Activated CD4-positive, alpha-beta T cell treated with anti-CD3 and anti-CD28 coated beads, Interleukin-10, Interleukin-2, amounts not matched to agents 100 ng/mL and 50 ng/mL, durations not matched to agents 16 hours and 8 hours (primary cell): ENCODE data around the gene CBX2.
A peak's percentile ranks its signal among the peaks of the same experiment; 100 is the strongest.

Source experiments
- DNase-seq: peaks from one replicate; pipeline ENCODE4 v3.0.0-alpha.2; 2020

The CBX2 gene

GRCh38 chr17:79777894-79778503, at the start of gene CBX2:
CBX2 (plus strand) TSS chr17:79778148; CDS start chr17:79778236, 88 bp downstream.
- peak; percentile 81 for DNase-seq

DNA sequence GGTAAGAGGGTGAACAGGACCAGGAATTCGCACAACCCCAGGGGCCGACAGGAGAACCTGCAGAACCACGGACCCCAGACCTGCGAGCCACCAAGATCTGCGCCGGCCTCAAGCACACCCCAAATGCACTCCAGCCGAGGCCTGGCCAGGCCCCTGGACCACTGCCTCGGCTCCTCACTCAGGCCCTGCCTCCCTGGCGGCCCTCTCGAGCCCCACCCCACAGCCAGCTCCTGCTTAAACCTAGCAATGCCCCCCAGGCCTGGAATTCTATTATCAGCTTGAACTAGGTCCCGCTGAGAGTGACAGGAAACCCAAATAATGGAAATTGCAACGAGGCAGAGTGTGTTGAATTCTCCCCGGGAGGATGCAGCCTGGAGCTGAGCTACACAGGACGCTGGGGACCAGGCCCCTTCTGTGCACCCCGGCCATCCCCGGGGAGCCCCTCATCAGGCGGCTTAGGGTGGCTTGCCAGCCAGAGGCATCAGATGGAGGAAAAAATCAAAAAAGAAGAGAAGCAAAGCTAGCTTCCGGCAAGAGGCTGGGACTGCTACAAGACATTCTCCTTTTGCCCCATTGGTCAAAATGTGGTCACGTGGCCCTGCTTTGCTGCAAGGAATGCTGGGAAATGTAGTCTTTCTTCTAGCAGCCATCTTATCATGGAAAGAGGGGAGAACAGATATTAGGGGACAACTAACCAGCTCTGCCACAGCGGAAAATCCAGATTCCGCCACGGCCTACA, 49.6 kb upstream of the CBX2 start:
- peak; percentile 92 for DNase-seq

GRCh38 chr17:79728908-79729471, 49.0 kb upstream of the CBX2 start:
- no peak for DNase-seq

DNA sequence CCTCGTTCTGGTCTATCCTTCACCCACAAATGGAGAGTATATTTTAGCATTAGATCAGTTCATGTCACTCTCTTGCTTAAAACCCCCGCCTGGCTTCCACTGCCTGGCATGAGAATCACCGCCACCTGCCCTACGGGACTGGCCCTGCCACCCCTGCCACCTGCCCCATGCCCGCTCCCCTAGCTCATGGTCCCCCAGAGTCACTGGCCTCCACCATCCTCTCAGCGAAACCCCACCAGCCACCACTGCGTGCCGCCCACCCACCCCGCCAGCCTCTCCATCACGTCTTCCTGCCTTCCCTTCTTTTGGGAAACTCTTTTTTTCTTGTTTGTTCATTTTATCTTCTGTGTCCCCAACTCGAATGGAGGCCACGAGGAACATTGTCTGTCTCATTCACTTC, 48.2 kb upstream of the CBX2 start:
- no peak for DNase-seq

DNA sequence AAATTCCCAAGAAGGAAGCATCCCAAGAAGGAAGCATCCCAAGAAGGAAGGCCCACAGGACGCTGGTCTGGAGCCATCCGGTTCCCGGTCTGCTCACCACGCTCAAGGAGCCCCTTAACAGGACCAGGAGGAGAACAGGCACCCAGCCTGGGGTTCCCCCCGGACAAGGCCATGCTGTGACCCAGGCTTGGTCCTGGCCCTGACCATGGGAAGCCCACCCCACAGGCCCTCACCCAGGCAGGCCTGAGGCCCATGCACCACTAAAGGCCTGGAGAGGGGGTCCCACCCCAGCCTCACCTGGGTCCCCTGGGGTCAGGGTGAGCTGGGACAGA, 47.5 kb upstream of the CBX2 start:
- no peak for DNase-seq

GRCh38 chr17:79730769-79731483, 47.0 kb upstream of the CBX2 start, which contains the start of gene ENPP7:
ENPP7 (plus strand) TSS chr17:79730943; CDS start chr17:79731140, 197 bp downstream.
- DNase-seq: no peak

- DNase-seq: no peak
Observed at GRCh38 chr17:79732254-79732653, 45.7 kb upstream of the CBX2 start.

- peak; percentile 30 for DNase-seq
Observed at GRCh38 chr17:79732804-79733691, 44.9 kb upstream of the CBX2 start.

GRCh38 chr17:79733692-79734070, 44.3 kb upstream of the CBX2 start:
- DNase-seq: no peak

DNA sequence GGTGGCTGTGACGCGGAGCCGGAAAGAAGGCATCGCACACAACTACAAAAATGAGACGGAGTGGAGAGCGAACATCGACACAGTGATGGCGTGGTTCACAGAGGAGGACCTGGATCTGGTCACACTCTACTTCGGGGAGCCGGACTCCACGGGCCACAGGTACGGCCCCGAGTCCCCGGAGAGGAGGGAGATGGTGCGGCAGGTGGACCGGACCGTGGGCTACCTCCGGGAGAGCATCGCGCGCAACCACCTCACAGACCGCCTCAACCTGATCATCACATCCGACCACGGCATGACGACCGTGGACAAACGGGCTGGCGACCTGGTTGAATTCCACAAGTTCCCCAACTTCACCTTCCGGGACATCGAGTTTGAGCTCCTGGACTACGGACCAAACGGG, 42.9 kb upstream of the CBX2 start:
- DNase-seq: no peak

DNA sequence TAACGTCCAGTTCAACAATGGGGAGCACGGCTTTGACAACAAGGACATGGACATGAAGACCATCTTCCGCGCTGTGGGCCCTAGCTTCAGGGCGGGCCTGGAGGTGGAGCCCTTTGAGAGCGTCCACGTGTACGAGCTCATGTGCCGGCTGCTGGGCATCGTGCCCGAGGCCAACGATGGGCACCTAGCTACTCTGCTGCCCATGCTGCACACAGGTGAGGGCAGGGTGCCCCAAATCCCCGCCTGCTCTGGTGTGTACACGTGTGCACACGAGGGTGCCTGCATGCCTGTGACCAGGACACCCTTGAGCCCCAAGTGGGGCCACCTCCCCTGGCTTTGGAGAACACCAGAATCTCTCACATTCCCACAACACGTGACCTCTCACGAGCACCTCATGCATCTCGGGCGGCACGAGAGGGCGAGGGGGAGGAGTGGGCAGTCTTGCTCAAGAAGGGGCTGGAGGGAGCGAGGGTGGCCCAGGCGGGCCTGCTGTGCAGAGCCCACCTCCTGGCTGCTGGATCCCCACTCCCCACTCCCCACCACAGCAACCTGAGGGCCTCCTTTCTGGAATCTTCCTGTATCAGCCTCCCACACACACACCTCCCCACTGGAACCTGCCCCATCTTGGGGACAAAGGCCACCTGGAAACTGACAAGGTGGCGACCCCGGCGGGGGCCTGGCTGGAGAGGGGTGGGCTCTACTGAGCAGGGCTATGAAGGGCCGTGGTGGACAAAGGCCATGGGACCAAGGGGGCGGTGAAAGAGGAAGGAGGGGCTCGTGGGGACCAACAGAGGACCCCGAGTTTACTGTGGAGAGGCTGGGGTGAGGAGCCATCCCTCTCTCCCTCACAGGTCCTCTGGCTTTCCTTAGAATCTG, 40.7 kb upstream of the CBX2 start:
- DNase-seq: no peak

DNA sequence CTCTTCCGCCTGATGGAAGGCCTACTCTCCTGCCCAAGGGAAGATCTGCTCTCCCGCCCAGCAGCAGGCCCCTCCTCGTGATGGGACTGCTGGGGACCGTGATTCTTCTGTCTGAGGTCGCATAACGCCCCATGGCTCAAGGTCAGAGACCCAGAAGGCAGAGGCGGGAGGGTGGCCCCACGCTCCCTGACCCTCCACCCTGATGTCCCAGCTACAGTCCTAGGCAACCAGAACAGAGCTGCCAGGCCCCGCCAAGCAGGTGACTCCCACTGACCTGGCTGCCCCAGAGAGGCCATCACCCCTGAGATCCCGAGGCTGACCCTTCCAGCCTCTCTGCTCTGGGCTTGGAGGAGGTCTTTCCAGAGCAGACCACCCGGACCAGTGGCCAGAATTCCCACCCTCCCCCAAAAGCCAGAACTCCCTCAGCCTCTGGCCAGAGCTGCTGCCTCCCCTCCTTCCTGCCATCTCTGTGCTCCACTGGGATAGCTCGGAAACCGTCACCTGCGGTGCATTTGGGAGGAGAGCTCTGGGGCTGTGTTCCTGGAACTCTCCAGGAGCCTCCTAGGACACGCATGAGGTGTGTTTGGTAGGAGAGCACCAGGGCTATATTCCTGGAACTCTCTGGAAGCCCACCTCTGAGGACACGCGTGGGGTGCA, 39.9 kb upstream of the CBX2 start:
- no peak for DNase-seq

- DNase-seq: no peak
Observed at GRCh38 chr17:79738643-79739042, 39.3 kb upstream of the CBX2 start.

DNA sequence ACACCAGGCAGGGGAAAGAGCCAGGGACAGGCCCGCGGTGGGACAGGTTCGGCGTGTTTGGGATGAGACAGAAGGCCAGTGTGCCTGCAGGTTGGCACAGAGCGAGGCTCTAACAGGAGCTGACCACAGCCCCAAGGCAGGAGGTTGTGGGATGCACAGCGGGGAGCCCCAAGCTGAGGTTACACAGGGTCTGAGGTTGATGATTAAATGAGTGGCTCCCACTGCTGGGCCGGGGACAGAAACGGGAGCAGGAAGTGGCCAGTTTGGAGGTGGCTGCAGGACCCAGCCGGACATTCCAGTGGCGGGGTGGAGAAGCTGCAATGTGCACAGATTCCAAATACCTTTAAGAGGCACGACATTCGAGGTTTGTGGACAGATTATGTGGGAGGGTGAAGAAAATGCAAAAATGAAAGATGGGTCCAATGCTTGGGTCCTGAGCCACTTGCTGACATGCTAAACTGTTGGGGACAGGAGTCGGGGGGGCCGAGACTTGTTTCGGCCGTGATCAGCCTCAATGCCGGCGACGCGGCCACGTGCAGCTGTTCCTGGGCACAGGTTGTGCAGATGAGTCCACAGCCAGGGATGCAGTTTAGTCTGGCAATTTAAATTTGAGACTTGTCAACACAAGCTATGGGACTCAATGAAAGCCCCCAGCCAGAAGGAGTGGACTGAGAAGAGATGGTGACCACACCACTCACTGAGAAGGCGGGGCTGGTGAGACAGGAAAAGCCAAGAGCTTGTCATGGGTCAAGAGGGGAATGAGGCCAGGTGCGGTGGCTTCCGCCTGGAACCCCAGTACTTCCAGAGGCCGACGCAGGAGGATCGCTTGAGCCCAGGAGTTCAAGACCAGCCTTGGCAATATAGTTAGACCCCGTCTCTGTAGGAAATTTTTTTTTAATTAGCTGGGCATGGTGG, 38.5 kb upstream of the CBX2 start:
- DNase-seq: no peak

- no peak for DNase-seq
Observed at GRCh38 chr17:79740413-79740812, 37.5 kb upstream of the CBX2 start.

- DNase-seq: no peak
Observed at GRCh38 chr17:79741401-79741750, 36.6 kb upstream of the CBX2 start.

DNA sequence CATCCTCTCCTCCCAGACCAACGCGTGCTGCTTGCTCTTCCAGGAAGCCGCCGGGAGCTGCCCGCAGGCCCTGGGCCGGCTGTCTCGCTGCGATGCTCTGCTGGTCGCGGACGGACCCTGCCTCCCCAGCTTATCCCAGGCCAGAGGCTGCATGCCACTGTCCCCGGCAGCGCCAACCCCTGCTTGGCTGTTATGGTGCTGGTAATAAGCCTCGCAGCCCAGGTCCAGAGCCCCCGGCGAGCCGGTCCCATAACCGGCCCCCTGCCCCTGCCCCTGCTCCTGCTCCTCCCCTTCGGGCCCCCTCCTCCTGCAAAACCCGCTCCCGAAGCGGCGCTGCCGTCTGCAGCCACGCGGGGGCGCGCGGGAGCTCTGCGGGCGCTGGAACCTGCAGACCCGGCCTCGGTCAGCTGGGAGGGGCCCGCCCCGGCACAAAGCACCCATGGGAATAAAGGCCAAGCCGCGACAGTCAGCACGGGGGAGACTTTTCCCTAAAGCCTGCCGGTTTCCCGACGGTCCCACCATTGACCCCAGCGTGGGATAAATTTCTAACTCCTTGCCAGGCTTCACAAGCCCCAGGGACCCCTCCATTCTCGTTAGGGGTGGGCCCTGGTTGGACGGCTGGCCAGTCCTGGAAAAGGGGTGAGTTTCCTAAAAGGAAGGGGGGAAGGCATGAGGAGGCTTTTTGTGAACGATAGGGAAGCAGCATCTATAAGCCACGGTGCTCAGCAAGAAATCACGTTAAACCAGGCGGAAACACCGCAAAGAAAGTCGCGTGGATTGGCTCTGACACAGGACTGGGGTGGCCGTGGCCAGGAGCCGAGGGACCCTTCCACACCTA, 36.0 kb upstream of the CBX2 start:
- DNase-seq: peak; percentile 74

- no peak for DNase-seq
Observed at GRCh38 chr17:79742589-79742918, 35.4 kb upstream of the CBX2 start.

DNA sequence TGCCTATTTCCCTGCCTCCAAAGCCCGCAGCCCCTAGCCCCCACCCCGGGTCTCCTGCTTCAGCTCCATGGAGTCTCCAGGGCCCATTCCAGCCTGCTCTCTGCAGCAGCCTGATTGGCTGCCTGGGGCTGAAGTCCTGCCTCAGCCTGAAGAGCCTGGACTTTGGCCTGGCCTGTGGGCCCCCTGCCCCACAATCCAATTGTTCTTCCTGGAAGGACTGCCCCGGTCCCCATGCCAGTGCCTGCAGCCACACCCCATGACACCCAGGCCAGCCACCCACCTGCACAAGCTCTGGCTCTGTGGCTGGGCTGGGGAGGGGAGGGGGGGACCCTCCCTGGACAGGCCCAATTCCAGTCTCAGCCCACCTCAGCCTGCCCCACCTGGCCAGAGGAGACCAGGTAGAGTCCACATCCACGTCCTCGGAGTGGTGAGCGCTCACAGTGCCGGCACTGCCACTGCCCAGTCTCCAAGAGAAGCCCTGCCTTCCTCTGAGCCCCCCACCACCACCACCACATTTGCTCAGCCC, 34.9 kb upstream of the CBX2 start:
- DNase-seq: no peak
